Measurements from ENCODE around the gene CRNKL1. TPM values are rescaled to one million over a fixed set of nuclear protein-coding genes. Genes with fewer than 3 reads are reported as not detected.

Gene CRNKL1
- total RNA-seq: 21.3 and 22.3 TPM in 2 replicates

DNA sequence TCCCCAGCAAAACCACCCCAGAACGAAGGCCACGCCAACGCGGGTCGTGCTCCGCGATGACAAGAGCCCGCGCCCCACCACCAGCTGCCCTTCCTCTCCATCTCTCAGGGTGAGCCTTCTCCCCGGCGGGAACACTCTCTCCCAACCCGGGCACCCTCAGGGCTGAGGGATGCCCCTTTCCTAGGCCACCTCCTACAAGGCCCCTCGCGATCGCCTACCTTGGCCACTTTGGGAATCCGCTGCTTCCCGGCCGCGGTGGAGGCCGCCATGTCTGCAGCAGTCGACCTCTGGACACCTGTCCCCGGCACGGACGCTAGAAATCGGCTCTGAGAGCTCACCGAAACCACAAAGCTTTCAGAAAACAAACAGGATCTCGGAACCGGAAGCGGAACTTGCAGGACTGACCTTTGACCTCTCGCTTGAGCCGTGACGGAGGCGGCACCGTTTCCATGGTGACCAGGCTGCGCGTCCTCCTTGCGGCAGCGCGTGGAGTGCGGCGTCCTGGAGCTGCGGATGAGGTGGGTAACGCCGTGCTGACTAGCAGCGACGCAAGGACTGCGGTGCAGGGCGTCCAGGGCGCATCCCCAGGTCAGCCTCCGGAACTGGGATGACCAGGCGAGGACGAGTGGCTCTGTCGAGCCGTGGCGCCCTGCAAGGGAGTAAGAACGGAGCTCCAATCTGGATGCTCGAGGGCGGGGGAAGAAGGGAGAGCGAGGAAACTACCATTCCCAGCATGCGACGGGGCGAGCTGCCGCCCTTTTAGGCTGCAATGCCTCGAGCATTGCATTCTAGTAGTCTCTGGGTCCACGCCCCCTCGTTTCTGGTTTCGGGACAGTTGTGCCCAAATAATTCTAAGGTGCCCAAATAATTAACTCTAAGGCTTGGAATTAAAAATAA is at the start of gene CRNKL1, which contains the start of gene CFAP61:
TSS of gene CRNKL1 (minus strand) at position 393 of the 897 bp plus-strand sequence. CDS start at position 269, 124 bp downstream.
TSS of gene CFAP61 (plus strand) at position 459 of the 897 bp plus-strand sequence. CDS start 4,122 bp downstream, outside the sequence.
- Mint-ChIP-seq H3K4me3 (peak within 1 kb of the TSS; percentile 96), H3K4me1 (peaks cover 26% of the 10 kb centered on the region), H3K27ac (peak within 1 kb of the TSS; percentile 93), H3K9me3 (no peaks in the 10 kb centered on the region), H3K27me3 (no peaks in the 10 kb centered on the region), H3K36me3 (ENCODE audit: low read depth) (peaks cover 43% of the 10 kb centered on the region)
- ATAC-seq (ENCODE audit: low read depth) (peak; percentile 94), DNase-seq (peak; percentile 94)
- ChIA-PET CTCF (interaction anchor here (1.0 to 1.8 kb wide), 4 partner anchors 11 to 359 kb away, joined by 3 to 7 read pairs (median 5); partner anchors contain the start of gene NAA20), POLR2A (interaction anchor here (0.5 to 2.8 kb wide), 15 partner anchors 9 to 1764 kb away, joined by 3 to 29 read pairs (median 5); partner anchors contain the start of genes NAA20, RALGAPA2, SEC23B and ZNF133)
- intact Hi-C loops (cut with micrococcal nuclease): loop anchor here (1.0 to 10.0 kb wide), 12 partner anchors 35 to 1764 kb away; partner anchors contain the start of genes NAA20, RALGAPA2, SEC23B and SMIM26
- TF ChIP-seq, protein P1, sequence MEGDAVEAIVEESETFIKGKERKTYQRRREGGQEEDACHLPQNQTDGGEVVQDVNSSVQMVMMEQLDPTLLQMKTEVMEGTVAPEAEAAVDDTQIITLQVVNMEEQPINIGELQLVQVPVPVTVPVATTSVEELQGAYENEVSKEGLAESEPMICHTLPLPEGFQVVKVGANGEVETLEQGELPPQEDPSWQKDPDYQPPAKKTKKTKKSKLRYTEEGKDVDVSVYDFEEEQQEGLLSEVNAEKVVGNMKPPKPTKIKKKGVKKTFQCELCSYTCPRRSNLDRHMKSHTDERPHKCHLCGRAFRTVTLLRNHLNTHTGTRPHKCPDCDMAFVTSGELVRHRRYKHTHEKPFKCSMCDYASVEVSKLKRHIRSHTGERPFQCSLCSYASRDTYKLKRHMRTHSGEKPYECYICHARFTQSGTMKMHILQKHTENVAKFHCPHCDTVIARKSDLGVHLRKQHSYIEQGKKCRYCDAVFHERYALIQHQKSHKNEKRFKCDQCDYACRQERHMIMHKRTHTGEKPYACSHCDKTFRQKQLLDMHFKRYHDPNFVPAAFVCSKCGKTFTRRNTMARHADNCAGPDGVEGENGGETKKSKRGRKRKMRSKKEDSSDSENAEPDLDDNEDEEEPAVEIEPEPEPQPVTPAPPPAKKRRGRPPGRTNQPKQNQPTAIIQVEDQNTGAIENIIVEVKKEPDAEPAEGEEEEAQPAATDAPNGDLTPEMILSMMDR (IDR thresholded peaks at IDR 0.05): no peak

DNA sequence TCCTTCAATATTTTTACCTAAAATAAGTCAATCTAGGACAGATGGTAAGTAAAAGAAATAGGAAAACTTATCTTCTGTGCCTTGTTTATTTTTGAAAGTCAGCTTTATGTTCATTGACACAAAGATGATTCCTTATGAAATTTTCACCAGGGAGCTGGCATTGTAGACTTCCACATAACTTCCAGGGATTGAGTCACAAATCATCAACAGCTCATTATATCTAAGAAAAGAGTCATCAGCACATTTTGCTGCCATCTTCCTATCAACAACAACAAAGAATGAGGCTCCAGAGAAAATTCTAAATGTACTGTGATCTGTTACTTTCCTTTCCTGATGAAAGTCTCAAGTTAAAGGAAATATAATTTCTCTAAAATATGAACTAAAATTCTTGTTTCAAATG is 48.6 kb upstream of the CRNKL1 start:
- DNase-seq: no peak
- intact Hi-C loops (cut with micrococcal nuclease): no loop called here
- no peaks in the 10 kb centered on the region for H3K4me1 Mint-ChIP-seq
- ChIA-PET POLR2A (no interaction called here), CTCF (no interaction called here)
- ATAC-seq (ENCODE audit: low read depth): no peak
- H3K4me3 Mint-ChIP-seq: no peak overlapping the region
- H3K36me3 Mint-ChIP-seq (ENCODE audit: low read depth): no peaks in the 10 kb centered on the region
- TF ChIP-seq, protein P1 (IDR thresholded peaks at IDR 0.05): no peak
- H3K27me3 Mint-ChIP-seq: peaks cover 12% of the 10 kb centered on the region
- no peak overlapping the region for H3K27ac Mint-ChIP-seq
- H3K9me3 Mint-ChIP-seq: no peaks in the 10 kb centered on the region

DNA sequence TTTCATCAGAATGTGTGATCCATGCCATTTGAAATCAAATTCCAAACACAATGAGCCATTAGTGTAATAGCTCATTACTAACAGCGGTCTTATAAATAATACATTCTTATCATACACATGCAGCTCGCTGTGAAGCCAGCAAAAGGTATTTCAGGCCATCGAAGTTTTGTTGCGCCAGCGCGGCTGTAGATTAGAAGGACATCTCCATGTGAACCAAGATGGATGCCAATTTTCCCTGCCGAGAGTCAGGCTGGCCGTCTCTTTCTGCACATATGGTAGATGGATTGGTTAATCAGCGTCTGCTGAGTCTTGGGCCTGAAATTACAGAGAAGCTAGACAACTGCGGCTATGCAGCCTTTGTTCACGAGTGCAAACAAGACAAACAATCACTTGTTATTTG is 44.2 kb upstream of the CRNKL1 start:
- ATAC-seq (ENCODE audit: low read depth) (no peak), DNase-seq (no peak)
- H3K27ac Mint-ChIP-seq: no peak overlapping the region
- no peaks in the 10 kb centered on the region for H3K9me3 Mint-ChIP-seq
- peaks cover 17% of the 10 kb centered on the region for H3K27me3 Mint-ChIP-seq
- TF ChIP-seq, protein P1 (IDR thresholded peaks at IDR 0.05): no peak
- H3K36me3 Mint-ChIP-seq (ENCODE audit: low read depth): no peaks in the 10 kb centered on the region
- intact Hi-C loops (cut with micrococcal nuclease): no loop called here
- H3K4me1 Mint-ChIP-seq: no peaks in the 10 kb centered on the region
- CTCF ChIA-PET: no interaction called here
- no peak overlapping the region for H3K4me3 Mint-ChIP-seq
- POLR2A ChIA-PET: no interaction called here

DNA sequence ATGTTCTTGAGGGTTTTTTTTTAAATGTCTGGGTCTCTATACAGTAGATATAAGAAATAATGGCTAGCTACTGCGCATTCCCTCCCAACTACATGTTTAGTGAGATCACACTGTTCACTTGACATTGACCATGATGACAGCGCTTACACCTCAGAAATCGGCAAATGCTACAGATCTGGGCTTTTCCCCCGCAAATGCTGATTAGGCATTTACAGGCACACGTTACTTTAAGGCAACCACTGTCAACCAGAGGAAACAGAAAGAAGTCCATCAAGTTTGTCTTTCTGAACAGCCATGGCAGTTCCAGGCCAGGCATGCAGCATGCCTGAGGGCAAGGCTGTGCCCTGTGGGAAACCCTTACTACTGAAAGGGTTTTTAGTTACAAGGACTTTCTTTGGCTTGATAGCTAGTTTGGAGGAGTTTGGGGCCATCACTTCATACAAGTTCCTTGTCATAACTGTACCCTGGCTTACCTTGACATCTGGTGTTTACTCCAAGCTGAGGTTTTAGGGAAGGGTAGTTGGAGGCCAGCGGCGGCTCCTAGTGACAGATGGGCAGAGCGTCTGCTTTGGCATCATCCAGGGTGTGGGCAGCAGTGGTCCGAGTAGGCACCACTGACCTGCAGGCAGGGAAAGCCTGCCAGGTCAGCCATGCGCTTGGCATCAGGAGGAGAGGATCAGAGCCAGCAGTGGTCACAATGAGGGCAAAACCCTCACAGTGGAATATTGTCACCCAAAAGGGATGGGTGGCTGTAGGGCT is 43.0 kb upstream of the CRNKL1 start:
- H3K27me3 Mint-ChIP-seq: peaks cover 19% of the 10 kb centered on the region
- no peaks in the 10 kb centered on the region for H3K4me1 Mint-ChIP-seq
- intact Hi-C loops (cut with micrococcal nuclease): no loop called here
- no peaks in the 10 kb centered on the region for H3K36me3 Mint-ChIP-seq (ENCODE audit: low read depth)
- ATAC-seq (ENCODE audit: low read depth) (no peak), DNase-seq (no peak)
- POLR2A ChIA-PET: no interaction called here
- CTCF ChIA-PET: no interaction called here
- H3K27ac Mint-ChIP-seq: no peak overlapping the region
- H3K4me3 Mint-ChIP-seq: no peak overlapping the region
- H3K9me3 Mint-ChIP-seq: no peaks in the 10 kb centered on the region
- TF ChIP-seq, protein P1 (IDR thresholded peaks at IDR 0.05): no peak

DNA sequence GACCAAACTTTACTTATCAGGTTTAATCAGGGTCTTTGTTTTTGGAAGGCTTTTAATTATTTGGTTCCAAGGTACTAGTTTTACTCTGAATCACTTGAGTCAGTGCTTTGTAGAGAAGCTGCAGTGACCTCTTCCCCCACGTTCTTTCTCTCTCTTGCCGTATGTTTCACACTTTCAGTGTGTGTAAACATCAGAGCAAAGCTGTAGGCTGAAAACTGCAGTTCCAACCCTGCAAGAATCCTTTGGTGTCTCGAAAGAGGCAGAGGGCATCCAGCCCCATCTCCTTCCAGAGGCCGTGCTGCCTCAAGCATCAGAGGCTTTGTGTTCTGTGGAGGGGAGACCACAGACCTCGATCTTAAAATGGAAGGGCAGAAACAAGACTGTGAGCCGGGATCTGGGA is 42.1 kb upstream of the CRNKL1 start:
- no peaks in the 10 kb centered on the region for H3K4me1 Mint-ChIP-seq
- ChIA-PET CTCF (no interaction called here), POLR2A (no interaction called here)
- ATAC-seq (ENCODE audit: low read depth): no peak
- DNase-seq: no peak
- no peak overlapping the region for H3K4me3 Mint-ChIP-seq
- no peak overlapping the region for H3K27ac Mint-ChIP-seq
- intact Hi-C loops (cut with micrococcal nuclease): no loop called here
- H3K27me3 Mint-ChIP-seq: peaks cover 17% of the 10 kb centered on the region
- no peaks in the 10 kb centered on the region for H3K36me3 Mint-ChIP-seq (ENCODE audit: low read depth)
- TF ChIP-seq, protein P1 (IDR thresholded peaks at IDR 0.05): no peak
- H3K9me3 Mint-ChIP-seq: no peaks in the 10 kb centered on the region

Data from activated B cell treated with CpG ODN at 0.5 μM for 24 hours (primary cell).